OCI-LY1 (cell line): ENCODE results near the gene PLA2G2D.

Source experiments
- H2AFZ ChIP-seq: fragments of 200-600 bp; sonication (generic), shearing (Covaris generic); 2 replicates; pipeline ENCODE4 v1.6.0; 2014; ENCODE audit warnings: antibody characterized with exemption, mild to moderate bottlenecking, low read length
- H3F3A ChIP-seq: fragments of 200-600 bp; sonication (generic), shearing (Covaris generic); 2 replicates; pipeline ENCODE4 v1.6.0; 2014; ENCODE audit warnings: mild to moderate bottlenecking, antibody characterized with exemption, low read length, moderate library complexity; ENCODE audit not compliant: insufficient read depth
- H3K27ac ChIP-seq: fragments of 200-600 bp; sonication (generic); 2 replicates; pipeline ENCODE4 v1.5.1; 2014; ENCODE audit warnings: low read length, mixed run types, mild to moderate bottlenecking, low read depth; ENCODE audit not compliant: poor library complexity, severe bottlenecking
- H3K27me3 ChIP-seq: fragments of 200-600 bp; sonication (generic); 2 replicates; pipeline ENCODE4 v1.6.0; 2014; ENCODE audit warnings: antibody characterized with exemption, mild to moderate bottlenecking, low read length, moderate library complexity; ENCODE audit not compliant: insufficient read depth
- H3K36me3 ChIP-seq: fragments of 200-600 bp; sonication (generic); 2 replicates; pipeline ENCODE4 v1.6.1; 2014; ENCODE audit warnings: mild to moderate bottlenecking, antibody characterized with exemption, low read length, moderate library complexity, mixed read lengths; ENCODE audit not compliant: insufficient read depth
- H3K4me1 ChIP-seq: fragments of 200-600 bp; sonication (generic); 2 replicates; pipeline ENCODE4 v1.5.1; 2014; ENCODE audit warnings: mild to moderate bottlenecking, low read length, moderate library complexity; ENCODE audit not compliant: insufficient read depth, severe bottlenecking
- H3K4me2 ChIP-seq: fragments of 200-600 bp; sonication (generic), shearing (Covaris generic); 2 replicates; pipeline ENCODE4 v1.6.1; 2014; ENCODE audit warnings: low read length
- H3K4me3 ChIP-seq: fragments of 200-600 bp; sonication (generic); 2 replicates; pipeline ENCODE4 v1.5.1; 2014; ENCODE audit warnings: low read length, low read depth, mild to moderate bottlenecking, mixed read lengths; ENCODE audit not compliant: poor library complexity, severe bottlenecking
- H3K79me2 ChIP-seq: fragments of 200-600 bp; shearing (Covaris generic); 2 replicates; pipeline ENCODE4 v1.6.1; 2016; ENCODE audit warnings: mixed run types, low read length, mixed read lengths; ENCODE audit not compliant: insufficient read depth
- H3K9ac ChIP-seq: fragments of 200-600 bp; sonication (generic), shearing (Covaris generic); 2 replicates; pipeline ENCODE4 v1.6.1; 2014; ENCODE audit warnings: mild to moderate bottlenecking, low read length, mixed read lengths
- H3K9me2 ChIP-seq: fragments of 200-600 bp; sonication (generic), shearing (Covaris generic); 2 replicates; pipeline ENCODE4 v1.6.1; 2014; ENCODE audit warnings: low read depth, mild to moderate bottlenecking, low read length, mixed read lengths
- H3K9me3 ChIP-seq: fragments of 200-600 bp; shearing (Covaris generic); 2 replicates; pipeline ENCODE4 v1.6.1; 2014; ENCODE audit warnings: low read length, mixed read lengths
- H4K20me1 ChIP-seq: fragments of 200-600 bp; sonication (generic), shearing (Covaris generic); 2 replicates; pipeline ENCODE4 v1.6.0; 2016; ENCODE audit warnings: mild to moderate bottlenecking, low read length; ENCODE audit not compliant: insufficient read depth
- CTCF ChIP-seq: fragments of 200-600 bp; sonication (generic), shearing (Covaris generic); IDR thresholded peaks from 2 replicates; pipeline ENCODE4 v1.5.1; 2017; ENCODE audit warnings: mild to moderate bottlenecking, antibody characterized with exemption, low read length, moderate library complexity, mixed read lengths
- EZH2 ChIP-seq: fragments of 200-600 bp; sonication (generic), shearing (Covaris generic); IDR thresholded peaks from 2 replicates; pipeline ENCODE4 v1.8.0; 2017; ENCODE audit warnings: borderline replicate concordance, mixed run types, mild to moderate bottlenecking, antibody characterized with exemption, low read length, moderate library complexity, mixed read lengths

The PLA2G2D gene

DNA sequence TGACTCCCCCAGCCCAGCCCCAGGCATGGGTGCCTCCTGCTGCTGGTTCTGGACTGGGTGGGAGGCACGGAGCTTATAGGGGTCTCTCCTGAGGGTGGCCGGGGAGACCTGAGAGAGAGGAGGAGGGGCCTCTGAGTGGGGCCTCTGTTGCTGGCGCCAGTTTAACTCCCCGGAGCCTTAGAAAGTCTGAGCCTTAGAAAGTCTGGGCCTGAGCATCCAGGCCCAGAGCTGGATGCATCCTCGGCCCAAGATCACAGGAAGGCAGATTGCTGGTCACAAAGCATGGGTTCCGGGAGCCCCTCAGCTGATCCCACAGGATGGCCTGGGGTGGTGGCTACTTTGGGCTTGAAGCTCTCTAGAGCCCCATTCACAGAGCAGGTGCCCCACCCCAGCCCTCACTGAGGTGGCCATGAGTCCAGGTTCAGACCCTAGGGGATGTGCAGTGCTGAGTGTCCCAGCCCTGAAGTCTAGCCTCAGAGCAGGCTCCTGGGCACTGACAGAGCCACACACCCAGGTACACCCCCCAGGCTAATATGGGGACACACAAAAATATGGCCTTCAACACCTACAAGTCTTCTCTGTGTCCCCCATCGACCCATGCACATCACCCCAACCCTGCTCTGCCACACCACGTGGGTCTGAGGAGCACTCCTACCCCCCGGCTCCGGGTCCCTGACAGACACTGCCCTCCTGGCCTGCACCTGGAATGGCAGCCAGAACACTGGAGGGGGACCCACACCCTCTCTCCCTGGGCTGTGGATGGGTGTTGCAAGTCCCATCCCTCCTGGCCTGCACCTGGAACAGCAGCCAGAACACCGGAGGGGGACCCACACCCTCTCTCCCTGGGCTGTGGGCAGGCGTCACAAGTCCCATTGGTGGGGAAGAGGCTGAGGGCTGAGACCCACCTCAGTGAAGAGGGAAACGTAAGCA lies 29.5 kb upstream of the PLA2G2D start:
- no peak for TF ChIP-seq EZH2
- TF ChIP-seq CTCF = no peak
- Histone ChIP-seq H3K9me3 (no peaks in the 10 kb centered on the region), H3K9me2 (no peaks in the 10 kb centered on the region), H3K36me3 (no peaks in the 10 kb centered on the region), H4K20me1 (no peaks in the 10 kb centered on the region), H3F3A (no peaks in the 10 kb centered on the region), H3K27me3 (no peaks in the 10 kb centered on the region), H2AFZ (no peak overlapping the region), H3K9ac (no peak overlapping the region), H3K27ac (no peak overlapping the region), H3K79me2 (no peaks in the 10 kb centered on the region), H3K4me2 (no peak overlapping the region), H3K4me1 (peaks cover 6% of the 10 kb centered on the region), H3K4me3 (no peak overlapping the region)

- Histone ChIP-seq H3K79me2 (no peaks in the 10 kb centered on the region), H3K27ac (no peak overlapping the region), H3K4me3 (no peak overlapping the region), H3F3A (no peaks in the 10 kb centered on the region), H3K4me1 (peaks cover 6% of the 10 kb centered on the region), H3K9ac (no peak overlapping the region), H4K20me1 (no peaks in the 10 kb centered on the region), H3K9me3 (no peaks in the 10 kb centered on the region), H3K9me2 (no peaks in the 10 kb centered on the region), H2AFZ (no peak overlapping the region), H3K4me2 (no peak overlapping the region), H3K36me3 (no peaks in the 10 kb centered on the region), H3K27me3 (no peaks in the 10 kb centered on the region)
- no peak for TF ChIP-seq EZH2
- TF ChIP-seq CTCF = no peak
Measured at GRCh38 chr1:20147846-20148570, 28.7 kb upstream of the PLA2G2D start.

DNA sequence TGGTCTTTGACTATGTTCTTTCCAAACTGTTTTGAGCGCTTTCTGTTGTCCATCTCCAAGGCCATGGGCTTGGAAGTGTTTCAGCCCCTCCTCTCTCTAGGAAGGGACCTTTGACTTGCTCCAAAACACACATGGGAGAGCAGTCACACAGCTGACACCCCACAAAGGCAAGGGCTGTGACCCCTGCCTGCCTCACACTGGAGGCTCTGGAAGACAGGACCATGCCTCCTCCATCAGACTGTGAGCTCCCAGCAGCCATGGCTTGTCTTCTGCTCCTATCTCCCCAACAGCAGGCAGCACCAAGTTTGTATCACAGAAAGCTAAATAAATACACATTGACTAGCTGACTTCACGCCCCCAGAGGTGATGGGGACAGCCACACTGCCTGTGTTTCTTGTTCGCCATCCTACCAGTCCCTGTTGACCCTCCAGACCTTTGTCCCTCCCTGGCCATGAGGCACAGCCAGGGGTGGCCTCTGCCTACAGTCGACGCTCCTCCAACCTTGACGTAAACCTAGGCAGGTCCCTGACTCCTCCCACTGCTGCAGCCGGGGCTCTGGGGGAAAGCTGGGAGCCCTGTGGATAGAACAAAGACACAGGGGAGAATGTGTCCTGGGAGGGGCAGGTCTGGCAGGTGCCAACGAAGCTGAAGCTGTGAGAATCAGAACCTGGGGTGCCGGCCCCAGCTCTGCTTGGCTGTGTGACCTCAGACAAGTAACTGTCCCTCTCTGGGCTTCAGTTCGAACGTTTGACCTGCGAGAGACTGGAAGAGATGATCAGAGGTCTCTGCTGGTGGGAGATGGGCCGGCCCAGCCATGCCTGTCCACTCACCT lies 24.6 kb upstream of the PLA2G2D start:
- Histone ChIP-seq H3K4me1 (no peaks in the 10 kb centered on the region), H3K9me3 (no peaks in the 10 kb centered on the region), H3K27me3 (no peaks in the 10 kb centered on the region), H4K20me1 (no peaks in the 10 kb centered on the region), H3K9ac (no peak overlapping the region), H3K4me3 (no peak overlapping the region), H3K79me2 (no peaks in the 10 kb centered on the region), H3K4me2 (no peak overlapping the region), H3K27ac (no peak overlapping the region), H2AFZ (no peak overlapping the region), H3F3A (no peaks in the 10 kb centered on the region), H3K36me3 (no peaks in the 10 kb centered on the region), H3K9me2 (no peaks in the 10 kb centered on the region)
- TF ChIP-seq CTCF = no peak
